NCI-H2171 (cell line): ENCODE results near the gene MYL10.

Experiments used
- DNase-seq: peaks from one replicate; lab custom pipeline; 2025; lab: John Stamatoyannopoulos, UW

Gene MYL10

DNA sequence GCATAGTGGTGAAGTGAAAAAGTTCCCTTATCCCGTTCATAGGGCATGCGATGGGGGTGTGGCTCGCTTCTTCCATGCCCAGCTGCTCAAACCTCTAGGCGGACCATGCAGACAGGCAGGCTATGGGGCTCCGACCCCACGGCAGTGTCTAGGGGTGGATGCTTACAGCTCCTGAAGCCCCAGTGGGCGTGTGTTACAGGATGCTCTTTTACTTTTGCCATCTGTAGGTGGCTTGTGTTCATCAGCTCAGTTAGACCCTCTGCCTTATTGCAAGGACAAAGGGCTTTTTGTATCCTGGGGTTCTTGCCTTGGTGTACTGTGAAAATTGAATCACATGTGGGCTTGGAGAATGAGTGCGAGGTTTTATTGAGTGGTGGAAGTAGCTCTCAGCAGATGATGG lies at the start of gene MYL10:
MYL10 (minus strand) TSS at position 126 of the 400 bp plus-strand sequence. CDS start 178 bp downstream, outside the sequence.
- DNase-seq = no peak

DNA sequence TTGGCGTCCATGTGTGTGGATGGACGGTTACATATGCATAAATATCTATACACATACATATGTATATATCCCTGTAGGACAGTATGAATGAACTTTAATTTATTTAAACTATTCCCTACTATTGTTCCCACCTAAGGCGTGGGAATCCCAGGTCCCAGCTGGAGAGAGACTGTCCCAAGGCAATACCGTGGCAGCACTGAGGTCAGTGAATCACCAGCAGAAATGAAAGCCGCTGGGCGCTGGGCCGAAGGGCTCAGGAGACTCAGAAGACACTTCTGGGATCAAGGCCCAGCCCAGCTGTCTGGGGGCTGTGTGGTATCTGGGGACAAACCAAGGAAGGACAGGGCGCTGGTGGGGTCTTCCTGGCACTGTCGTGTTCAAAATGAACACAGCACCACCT lies 49.6 kb upstream of the MYL10 start:
- no peak for DNase-seq

GRCh38 chr7:101677797-101678479 lies 48.8 kb upstream of the MYL10 start:
- no peak for DNase-seq

- DNase-seq = no peak
These were observed 48.3 kb upstream of the MYL10 start for GRCh38 chr7:101677391-101677790.

DNA sequence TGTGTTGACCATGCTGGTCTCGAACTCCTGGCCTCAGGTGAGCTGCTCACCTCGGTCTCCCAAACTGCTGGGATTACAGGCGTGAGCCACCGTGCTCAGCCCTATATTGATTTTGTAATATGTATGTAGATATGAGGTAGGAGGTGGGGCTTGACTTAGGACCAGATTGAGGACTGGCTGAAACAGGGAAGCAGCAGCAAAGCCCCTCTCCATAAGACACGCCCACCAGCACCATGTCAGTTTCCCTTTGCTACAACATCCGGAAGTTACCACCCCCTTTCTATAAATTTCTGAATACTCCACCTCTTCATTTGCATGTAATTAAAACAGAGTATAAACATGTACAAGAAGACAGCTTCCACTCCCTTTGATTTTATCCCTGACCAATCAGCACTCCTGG lies 47.9 kb upstream of the MYL10 start:
- DNase-seq = no peak

- DNase-seq = no peak
These were observed 47.0 kb upstream of the MYL10 start for GRCh38 chr7:101676062-101676598.

GRCh38 chr7:101674439-101674838 lies 45.3 kb upstream of the MYL10 start:
- DNase-seq = no peak

GRCh38 chr7:101673951-101674350 lies 44.9 kb upstream of the MYL10 start:
- no peak for DNase-seq

- DNase-seq = no peak
These were observed 44.2 kb upstream of the MYL10 start for GRCh38 chr7:101673315-101673714.

GRCh38 chr7:101671371-101672356 lies 42.6 kb upstream of the MYL10 start:
- peak; percentile 87 for DNase-seq

GRCh38 chr7:101669307-101669706 lies 40.2 kb upstream of the MYL10 start:
- DNase-seq = no peak

DNA sequence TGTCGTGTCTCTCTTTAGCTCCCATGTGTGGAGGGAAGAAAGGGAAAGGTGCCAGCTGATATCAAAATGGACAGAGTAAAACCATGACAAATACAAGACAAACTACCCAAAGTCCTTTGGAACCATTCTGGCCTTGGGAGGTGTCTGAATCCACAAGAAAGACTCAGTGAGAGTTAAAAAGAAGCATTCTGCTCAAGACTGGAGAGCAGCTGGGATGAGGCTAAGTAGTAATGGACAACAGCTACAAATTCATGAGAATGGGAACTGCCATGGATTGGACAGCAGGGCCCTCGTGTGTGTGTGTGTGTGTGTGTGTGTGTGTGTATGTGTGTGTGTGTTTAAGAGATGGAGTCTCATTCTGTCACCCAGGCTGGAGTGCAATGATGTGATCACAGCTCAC lies 39.6 kb upstream of the MYL10 start:
- no peak for DNase-seq

GRCh38 chr7:101667920-101668319 lies 38.8 kb upstream of the MYL10 start:
- DNase-seq = no peak

- no peak for DNase-seq
These were observed 38.3 kb upstream of the MYL10 start for GRCh38 chr7:101667399-101667798.

- DNase-seq = no peak
These were observed 37.6 kb upstream of the MYL10 start for GRCh38 chr7:101666741-101667140.

- no peak for DNase-seq
These were observed 37.2 kb upstream of the MYL10 start for GRCh38 chr7:101666293-101666692.

DNA sequence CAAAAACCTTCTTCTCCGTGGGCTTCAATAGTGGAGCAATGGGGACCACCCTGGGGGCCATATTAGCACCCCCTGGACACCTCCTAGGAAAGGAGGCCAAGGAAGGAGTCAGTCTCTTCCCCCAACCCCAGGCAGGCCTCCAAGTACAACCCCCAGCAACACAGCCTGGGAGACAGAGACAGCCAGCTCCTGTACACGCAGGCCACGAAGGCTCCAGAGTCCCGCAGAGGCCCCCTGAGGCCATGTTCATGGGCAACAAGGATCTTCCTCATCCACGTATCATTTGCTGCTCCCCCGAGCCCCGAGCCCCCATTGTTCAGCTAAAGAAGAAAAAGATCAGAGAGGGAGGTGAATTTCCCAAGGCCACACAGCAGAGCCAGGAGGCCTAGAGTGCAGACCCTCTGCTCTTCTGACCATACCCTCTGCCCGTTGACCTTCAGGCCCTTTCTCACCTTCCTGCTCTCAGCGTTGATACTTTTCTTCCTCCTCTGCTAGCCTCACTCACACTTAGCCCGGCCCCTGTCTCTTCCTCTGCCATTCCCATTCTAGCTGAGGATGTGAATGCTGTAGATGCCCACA lies 35.9 kb upstream of the MYL10 start:
- DNase-seq = no peak

DNA sequence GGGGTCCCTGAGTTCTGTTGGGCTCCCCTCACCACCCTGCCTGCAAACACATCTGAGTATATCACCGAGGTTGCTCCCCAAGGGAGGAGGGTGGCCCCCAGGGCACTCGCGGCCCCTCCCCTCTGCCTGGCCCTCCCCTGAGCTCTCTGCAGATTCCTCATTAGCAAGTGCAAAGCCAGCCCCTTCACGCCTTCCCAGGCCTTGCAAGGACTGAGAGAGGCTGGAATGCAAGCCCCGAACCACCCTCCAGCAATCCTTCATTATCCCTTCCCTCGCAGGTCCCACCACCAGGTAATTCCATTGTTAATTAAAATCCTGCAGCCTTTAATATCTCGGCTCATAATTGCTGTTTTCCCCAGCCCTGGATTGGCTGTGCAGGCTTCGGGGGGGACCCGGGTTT lies 35.3 kb upstream of the MYL10 start:
- no peak for DNase-seq

GRCh38 chr7:101663747-101664146 lies 34.7 kb upstream of the MYL10 start:
- DNase-seq = no peak

DNA sequence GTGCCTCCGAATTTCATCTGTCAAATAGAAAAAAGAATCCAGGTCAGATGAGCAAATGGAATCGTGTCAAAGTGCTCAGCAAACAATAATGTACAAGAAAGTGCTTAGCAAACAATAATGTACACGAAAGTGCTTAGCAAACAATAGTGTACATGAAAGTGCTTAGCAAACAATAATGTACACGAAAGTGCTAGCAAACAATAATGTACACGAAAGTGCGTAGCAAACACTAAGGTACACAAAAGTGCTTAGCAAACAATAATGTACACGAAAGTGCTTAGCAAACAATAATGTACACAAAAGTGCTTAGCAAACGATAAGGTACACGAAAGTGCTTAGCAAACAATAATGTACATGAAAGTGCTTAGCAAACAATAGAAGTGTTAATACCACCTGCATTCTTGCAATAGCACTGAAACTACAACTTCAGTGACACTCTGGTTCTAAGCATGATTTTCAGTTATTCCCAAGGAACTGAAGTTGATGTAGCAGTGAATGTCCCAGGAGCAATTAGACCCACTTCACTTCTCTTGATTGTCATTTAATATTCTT lies 33.4 kb upstream of the MYL10 start:
- no peak for DNase-seq

DNA sequence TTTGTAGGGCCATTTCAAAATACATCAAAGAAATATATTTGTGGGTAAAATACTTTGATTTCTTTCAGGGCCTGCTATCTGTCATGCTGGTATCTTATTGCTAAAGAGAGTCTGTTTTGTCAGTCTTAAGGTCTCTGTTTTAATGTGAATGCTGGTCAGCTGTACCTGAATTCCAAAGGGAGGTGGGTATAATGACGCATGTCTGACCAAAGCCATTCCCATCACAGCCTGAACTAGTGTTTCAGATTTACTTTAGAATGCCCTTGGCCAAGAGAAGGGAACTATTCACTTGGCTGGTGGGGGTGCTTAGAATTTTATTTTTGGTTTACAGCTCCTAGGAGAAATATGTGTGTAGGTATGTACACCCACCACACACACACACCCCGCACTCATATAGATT lies 30.6 kb upstream of the MYL10 start:
- DNase-seq = no peak

- no peak for DNase-seq
These were observed 28.1 kb upstream of the MYL10 start for GRCh38 chr7:101657171-101657570.
